Hepatocyte (in vitro differentiated cells): ENCODE data around the gene ENTR1.

ENCODE experiments used
- CTCF ChIP-seq: fragments of 200-600 bp; sonication (generic); IDR thresholded peaks from 2 replicates; pipeline ENCODE4 v1.5.1; 2016; ENCODE audit warnings: antibody characterized with exemption, mild to moderate bottlenecking; ENCODE audit not compliant: poor library complexity
- EZH2 ChIP-seq: fragments of 200-600 bp; sonication (generic); IDR thresholded peaks from 2 replicates; pipeline ENCODE4 v1.6.1; 2016; ENCODE audit warnings: antibody characterized with exemption, mild to moderate bottlenecking, borderline replicate concordance
- EZH2phosphoT487 ChIP-seq: fragments of 200-600 bp; sonication (generic); IDR thresholded peaks from one replicate; pipeline ENCODE4 v1.6.1; 2018; ENCODE audit warnings: antibody characterized with exemption, mild to moderate bottlenecking, low read depth, moderate library complexity; ENCODE audit not compliant: unreplicated experiment, severe bottlenecking

GRCh38 chr9:136357202-136357725 lies 53.1 kb downstream of the ENTR1 start:
- TF ChIP-seq EZH2phosphoT487, result no peak
- TF ChIP-seq CTCF, result no peak
- TF ChIP-seq EZH2, result no peak
